ENCODE results near the gene ABHD11.

DNA sequence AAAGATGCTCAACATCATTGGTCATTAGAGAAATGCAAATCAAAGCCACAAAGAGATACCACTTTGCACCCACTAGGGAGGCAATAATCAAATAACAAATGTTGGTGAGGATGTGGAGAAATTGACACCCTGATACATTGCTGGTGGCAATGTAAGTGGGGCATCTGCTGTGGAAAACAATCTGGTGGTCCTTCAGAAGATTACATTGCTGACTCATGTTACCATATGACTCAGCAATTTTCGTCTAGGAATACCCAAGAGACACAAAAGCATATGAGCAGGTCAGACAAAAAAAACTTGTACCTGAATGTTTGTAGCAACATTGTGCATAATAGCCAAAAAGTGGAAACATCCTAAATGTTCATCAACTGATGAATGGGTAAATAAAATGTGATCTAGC, 36.3 kb upstream of the ABHD11 start:
- TF ChIP-seq POLR2A (IDR thresholded peaks at IDR 0.05; ENCODE audit: low read depth, low read length) (no peak), POLR2AphosphoS5 (IDR thresholded peaks at IDR 0.05; ENCODE audit: low read depth, low read length) (no peak), TAF1 (IDR thresholded peaks at IDR 0.05; ENCODE audit: low read depth, low read length) (no peak), SPI1 (IDR thresholded peaks at IDR 0.05; ENCODE audit: low read depth, low read length) (no peak), PAX5 (IDR thresholded peaks at IDR 0.05; ENCODE audit: insufficient read depth, low read length, severe bottlenecking) (no peak)

Measured in GM12891 (cell line).